D721Med (cell line): Measurements from ENCODE around the gene MTMR8.
"Not testable (repeated sequence)": the region's sequence is repeated elsewhere in the genome, so short reads cannot be mapped to it uniquely, and the experiment has no call there.

Experiments
- DNase-seq: peaks from one replicate; pipeline ENCODE4 v3.0.0; 2011; ENCODE audit warnings: low spot score; ENCODE audit not compliant: insufficient read length
- FAIRE-seq: peaks from 2 replicates; lab custom pipeline; 2011; peaks lifted over from hg19 to GRCh38; lab: Jason Lieb, UNC
- CTCF ChIP-seq: IDR thresholded peaks from 2 replicates; pipeline ENCODE4 v1.5.1; 2012; ENCODE audit warnings: mild to moderate bottlenecking, control low read depth; ENCODE audit not compliant: insufficient read depth; ENCODE audit errors: missing control alignments

The MTMR8 gene

GRCh38 chrX:64398088-64398487, 2.8 kb upstream of the MTMR8 start:
- FAIRE-seq (no peak), DNase-seq (no peak)
- no peak for TF ChIP-seq CTCF

- TF ChIP-seq CTCF = no peak
- no peak for FAIRE-seq
- DNase-seq = no peak
These were observed 297 bp upstream of the MTMR8 start for GRCh38 chrX:64395568-64395929.

GRCh38 chrX:64394059-64394873, 986 bp downstream of the MTMR8 start:
- FAIRE-seq = no peak
- TF ChIP-seq CTCF = no peak
- DNase-seq = no peak

- FAIRE-seq = no peak
- no peak for DNase-seq
- no peak for TF ChIP-seq CTCF
These were observed 5.8 kb downstream of the MTMR8 start for GRCh38 chrX:64389489-64389888.

GRCh38 chrX:64380789-64381188, 14.5 kb downstream of the MTMR8 start:
- not testable (repeated sequence) for DNase-seq, FAIRE-seq

- FAIRE-seq = no peak
- TF ChIP-seq CTCF = no peak
- no peak for DNase-seq
These were observed 15.3 kb downstream of the MTMR8 start for GRCh38 chrX:64379924-64380323.

- FAIRE-seq (no peak), DNase-seq (no peak)
- no peak for TF ChIP-seq CTCF
These were observed 17.5 kb downstream of the MTMR8 start for GRCh38 chrX:64377753-64378152.

GRCh38 chrX:64352081-64352480, 43.2 kb downstream of the MTMR8 start:
- no peak for FAIRE-seq
- no peak for TF ChIP-seq CTCF
- no peak for DNase-seq
